ENCODE data around the gene PAQR5.

PAQR5 gene

DNA sequence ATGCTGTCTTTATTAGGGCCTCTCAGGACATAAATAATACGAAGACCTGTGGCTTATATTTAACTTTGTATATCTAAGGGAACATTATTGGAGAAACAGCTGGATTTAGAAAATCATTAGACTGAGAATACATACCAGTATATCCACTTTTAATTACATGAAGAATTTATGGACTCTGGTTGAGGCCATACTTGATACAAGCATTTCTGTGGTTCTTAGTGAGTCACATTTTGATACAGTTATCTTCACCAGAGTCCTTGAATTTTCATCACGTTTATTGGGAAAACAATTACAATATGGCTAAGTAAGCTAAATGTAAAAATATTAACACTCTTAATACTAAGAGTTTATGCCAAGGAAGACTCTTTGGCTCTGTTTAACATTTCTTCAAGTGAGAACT lies 125.3 kb downstream of the PAQR5 start:
- no peak overlapping the region for H3K27ac ChIP-seq
- TF ChIP-seq, protein P1, sequence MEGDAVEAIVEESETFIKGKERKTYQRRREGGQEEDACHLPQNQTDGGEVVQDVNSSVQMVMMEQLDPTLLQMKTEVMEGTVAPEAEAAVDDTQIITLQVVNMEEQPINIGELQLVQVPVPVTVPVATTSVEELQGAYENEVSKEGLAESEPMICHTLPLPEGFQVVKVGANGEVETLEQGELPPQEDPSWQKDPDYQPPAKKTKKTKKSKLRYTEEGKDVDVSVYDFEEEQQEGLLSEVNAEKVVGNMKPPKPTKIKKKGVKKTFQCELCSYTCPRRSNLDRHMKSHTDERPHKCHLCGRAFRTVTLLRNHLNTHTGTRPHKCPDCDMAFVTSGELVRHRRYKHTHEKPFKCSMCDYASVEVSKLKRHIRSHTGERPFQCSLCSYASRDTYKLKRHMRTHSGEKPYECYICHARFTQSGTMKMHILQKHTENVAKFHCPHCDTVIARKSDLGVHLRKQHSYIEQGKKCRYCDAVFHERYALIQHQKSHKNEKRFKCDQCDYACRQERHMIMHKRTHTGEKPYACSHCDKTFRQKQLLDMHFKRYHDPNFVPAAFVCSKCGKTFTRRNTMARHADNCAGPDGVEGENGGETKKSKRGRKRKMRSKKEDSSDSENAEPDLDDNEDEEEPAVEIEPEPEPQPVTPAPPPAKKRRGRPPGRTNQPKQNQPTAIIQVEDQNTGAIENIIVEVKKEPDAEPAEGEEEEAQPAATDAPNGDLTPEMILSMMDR (conservative IDR thresholded peaks at IDR 0.05): no peak

- TF ChIP-seq, protein P1 (conservative IDR thresholded peaks at IDR 0.05): no peak
- H3K27ac ChIP-seq: no peak overlapping the region
Measured at GRCh38 chr15:69424748-69425413, 126.2 kb downstream of the PAQR5 start.

- TF ChIP-seq, protein P1 (conservative IDR thresholded peaks at IDR 0.05): no peak
- no peak overlapping the region for H3K27ac ChIP-seq
Measured at GRCh38 chr15:69433831-69434230, 135.1 kb downstream of the PAQR5 start.

DNA sequence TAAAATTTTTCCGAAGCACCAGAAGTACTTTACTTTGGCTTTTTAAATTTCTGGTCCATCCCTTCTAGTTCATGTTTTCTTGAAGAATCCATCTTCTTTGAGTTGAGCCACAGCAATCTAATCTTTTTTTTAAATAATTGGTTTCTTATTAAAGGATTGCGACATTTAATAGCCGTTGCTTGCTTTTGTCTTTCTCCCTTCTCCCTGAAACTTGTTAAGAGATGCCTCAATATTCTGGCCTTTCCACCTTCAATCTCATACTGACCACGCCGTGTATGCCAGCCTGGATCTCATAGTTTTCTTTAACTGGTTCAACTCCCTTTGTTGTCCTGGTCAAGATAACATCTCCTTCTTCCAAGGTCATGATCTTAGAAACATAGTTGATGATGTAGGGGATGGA lies 135.5 kb downstream of the PAQR5 start:
- no peak overlapping the region for H3K27ac ChIP-seq
- TF ChIP-seq, protein P1 (conservative IDR thresholded peaks at IDR 0.05): no peak

GRCh38 chr15:69434679-69435078 lies 136.0 kb downstream of the PAQR5 start:
- H3K27ac ChIP-seq: no peak overlapping the region
- TF ChIP-seq, protein P1 (conservative IDR thresholded peaks at IDR 0.05): no peak

- TF ChIP-seq, protein P1 (conservative IDR thresholded peaks at IDR 0.05): no peak
- H3K27ac ChIP-seq: no peak overlapping the region
Measured at GRCh38 chr15:69435985-69436384, 137.3 kb downstream of the PAQR5 start.

GRCh38 chr15:69436951-69437350 lies 138.2 kb downstream of the PAQR5 start:
- TF ChIP-seq, protein P1 (conservative IDR thresholded peaks at IDR 0.05): no peak
- H3K27ac ChIP-seq: no peak overlapping the region

Measured in VCaP (cell line).